DLD1 (cell line): Measurements from ENCODE around the gene ANKRD13B.

Source experiments
- in situ Hi-C: cut with HindIII; loops from 2 replicates; pipeline ENCODE4 v1.10.0; 2017; ENCODE audit warnings: low sequenced_read_pairs

ANKRD13B gene

GRCh38 chr17:29615492-29616299, 22.8 kb downstream of the ANKRD13B start:
- in situ Hi-C loops: no loop called here

DNA sequence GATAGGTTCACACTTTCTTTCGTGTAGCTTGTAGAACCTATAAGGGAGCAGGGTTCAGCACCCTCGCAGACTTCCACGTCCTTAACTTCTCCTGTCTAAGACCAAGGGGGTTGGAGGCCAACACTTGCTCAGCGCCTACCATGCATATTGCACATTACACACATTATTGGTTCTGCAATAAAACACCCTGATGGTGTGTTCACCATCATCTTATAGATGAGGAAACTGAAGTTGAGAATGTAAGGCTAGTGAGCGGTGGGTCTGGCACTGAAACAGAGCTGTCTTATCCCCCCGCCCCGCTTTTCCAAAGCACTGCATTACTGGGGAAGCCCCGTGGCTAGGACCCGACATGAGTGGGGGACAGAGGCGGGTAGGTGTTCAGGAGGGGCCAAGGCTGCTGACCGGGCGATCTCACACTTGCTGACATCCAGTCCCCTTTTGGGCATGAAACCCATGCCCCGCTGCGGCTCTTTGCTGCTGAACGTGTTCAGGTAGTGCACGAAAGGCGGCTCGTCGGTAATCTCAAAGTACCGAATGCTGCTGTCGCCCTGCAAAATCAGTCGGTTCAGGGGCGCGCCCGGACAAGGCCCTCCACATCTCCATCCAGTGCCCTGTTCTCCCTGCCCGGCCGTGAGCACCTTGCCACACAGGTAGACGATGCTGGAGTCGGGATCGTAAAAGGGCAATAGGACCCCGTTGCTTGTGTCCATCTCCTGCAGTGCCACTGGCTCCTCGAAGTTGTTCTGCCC, 23.5 kb downstream of the ANKRD13B start:
- in situ Hi-C loops: no loop called here

DNA sequence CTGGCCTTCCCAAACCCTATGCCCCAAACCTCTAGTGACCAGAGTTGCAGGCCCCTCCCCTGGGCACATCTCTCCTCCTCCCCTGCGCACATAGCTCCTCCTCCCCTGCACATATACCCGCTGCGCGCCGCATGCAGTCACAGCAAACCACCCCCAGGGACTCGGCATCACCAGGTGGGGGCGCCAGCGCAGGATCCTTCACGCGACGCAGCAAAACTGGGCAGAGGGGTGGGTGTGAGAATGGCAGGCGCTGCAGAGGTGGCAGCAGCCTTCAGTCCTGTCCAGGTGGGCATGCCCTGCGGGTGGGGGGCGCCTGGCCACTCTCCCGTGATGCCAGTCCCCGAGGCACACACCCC, 24.2 kb downstream of the ANKRD13B start:
- in situ Hi-C loops: no loop called here

DNA sequence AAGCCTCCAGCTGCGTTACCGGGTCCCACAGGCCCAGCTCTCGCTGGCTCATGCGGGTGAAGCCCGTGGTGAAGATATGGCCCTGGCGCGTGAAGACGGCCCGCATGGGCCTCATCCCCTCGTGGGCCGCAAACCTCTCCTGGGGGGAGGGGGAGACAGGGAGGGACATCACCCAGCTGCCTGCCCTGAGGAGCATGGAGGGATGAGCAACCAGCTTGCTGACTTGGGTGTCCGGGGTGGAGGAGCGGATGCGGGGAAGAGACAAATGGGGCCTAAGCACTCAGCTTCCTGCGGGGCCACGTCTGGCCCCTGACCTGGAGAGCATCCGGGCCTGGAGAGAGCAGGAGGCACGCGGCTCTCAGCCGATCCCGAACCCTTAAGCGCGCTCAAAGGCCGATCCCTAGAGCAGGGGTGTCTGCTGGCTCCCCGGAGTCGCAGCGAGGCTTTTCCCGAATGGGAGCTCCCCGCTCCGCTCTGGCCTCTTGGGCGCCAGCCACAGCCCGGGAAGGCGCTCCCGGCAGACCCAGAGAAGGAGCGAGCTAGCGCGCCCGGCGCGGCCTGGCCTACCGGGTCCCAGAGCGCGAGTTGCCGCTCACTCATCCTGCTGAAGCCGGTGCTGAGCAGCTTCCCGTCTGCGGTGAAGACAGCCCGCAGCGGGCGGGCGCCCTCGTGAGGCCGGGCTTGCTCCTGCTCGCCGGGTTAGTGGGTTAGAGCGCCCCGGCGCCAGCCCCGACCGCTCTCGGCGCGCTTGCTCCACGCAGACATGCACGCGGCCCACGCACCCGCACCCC, 24.7 kb downstream of the ANKRD13B start:
- in situ Hi-C loops: no loop called here

- in situ Hi-C loops: no loop called here
Measured at GRCh38 chr17:29618272-29619065, 25.5 kb downstream of the ANKRD13B start.

DNA sequence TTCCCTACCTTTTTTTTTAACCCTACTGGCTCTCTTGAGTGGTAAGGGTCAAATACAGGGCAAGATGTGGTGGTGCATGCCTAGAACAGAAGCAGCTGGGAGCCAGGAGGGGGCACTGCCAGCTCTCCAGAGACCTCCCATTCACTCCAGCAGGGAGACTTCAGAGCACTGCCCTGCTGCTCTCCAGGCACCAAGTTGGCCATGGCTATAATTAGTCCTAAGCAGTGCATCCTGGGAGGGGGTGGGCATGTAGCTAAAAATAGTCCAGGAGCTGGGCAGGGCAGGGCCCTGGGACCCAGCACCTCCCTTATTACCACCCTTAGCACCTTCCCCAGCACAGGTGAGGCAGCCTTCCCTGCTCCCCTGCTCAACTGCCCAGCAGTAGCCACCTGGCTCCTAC, 26.3 kb downstream of the ANKRD13B start:
- in situ Hi-C loops: no loop called here

DNA sequence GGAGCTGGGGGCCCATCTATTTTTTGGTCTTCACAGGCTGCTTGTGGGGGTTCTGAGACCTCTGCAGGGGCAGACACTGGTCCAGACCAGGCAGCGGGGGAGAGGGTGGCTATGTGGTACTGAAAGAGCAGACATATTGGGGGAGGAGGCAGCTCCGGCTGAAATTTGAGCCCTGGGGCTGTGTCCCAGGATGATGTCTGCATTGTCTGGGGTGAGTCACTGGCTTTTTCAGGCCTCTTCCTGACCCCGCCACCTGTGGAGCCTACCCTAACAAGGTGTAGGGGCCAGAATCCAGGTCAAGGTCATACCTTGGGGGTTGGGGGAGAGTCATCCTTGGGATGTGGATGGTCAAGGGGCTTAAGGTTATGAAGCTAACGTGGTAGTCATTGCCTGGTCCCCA, 27.3 kb downstream of the ANKRD13B start:
- in situ Hi-C loops: no loop called here

DNA sequence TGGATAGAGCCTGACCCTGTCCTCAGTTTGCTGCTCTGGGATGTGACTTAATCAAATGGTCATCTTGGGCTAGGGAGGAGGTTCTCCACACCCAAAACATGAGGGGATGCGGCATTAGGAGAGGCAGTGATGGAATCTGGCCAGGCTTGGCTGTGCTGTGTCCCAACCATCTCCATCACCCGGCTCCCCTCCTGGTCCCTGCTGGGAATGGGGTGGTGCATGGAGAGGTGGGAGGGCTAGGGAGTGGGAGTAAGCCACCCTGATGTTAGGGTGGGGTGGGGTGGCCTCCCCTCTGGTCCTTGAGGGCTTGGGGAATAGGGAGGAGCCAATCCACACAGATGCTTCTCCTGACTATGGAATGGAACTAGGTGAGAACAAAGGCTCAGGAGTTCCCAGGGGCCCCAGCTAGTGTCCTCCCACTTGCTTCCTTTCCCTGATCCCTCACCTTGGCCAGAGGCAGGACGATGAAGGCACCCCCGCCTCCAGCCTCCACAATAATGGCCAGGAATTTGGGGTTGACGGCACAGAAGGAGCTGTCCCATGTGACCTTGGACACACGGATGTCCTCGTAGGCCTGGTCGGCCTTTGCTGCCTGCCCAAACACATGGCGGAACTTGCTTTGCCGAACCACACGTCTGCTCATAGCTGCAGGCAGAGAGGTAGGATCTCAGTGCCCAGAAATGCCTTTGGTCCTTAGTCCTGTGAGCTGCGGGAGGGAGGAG, 28.0 kb downstream of the ANKRD13B start:
- in situ Hi-C loops: no loop called here

- in situ Hi-C loops: no loop called here
Measured at GRCh38 chr17:29621751-29622194, 28.8 kb downstream of the ANKRD13B start.

GRCh38 chr17:29622337-29623282, 29.7 kb downstream of the ANKRD13B start, which contains the start of gene CORO6:
TSS of gene CORO6 (minus strand) at chr17:29622912. CDS start at chr17:29621421, 1,491 bp downstream.
- in situ Hi-C loops: no loop called here

- in situ Hi-C loops: no loop called here
Measured at GRCh38 chr17:29623283-29623647, 30.3 kb downstream of the ANKRD13B start.

DNA sequence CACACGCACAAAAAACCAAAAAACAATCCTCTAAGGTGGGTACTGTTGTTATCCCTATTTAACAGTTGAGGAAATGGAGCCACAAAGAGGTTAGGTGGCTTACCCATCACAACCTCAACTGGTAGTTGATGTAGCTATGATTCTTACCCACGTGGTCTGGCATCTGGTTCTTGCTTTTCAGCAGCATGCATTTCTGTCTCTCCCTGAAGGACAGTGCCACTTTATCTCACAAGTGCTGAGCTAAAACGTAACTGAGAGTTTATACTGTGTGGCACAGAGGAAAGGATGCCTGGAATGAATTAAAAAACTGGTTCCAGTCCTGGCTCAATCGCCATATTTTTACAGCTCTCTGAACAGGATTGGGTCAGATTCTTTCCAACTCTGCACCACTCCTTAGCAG, 31.7 kb downstream of the ANKRD13B start:
- in situ Hi-C loops: no loop called here

GRCh38 chr17:29625037-29625750, 32.3 kb downstream of the ANKRD13B start:
- in situ Hi-C loops: no loop called here

GRCh38 chr17:29627951-29628350, 35.0 kb downstream of the ANKRD13B start:
- in situ Hi-C loops: no loop called here

- in situ Hi-C loops: no loop called here
Measured at GRCh38 chr17:29628644-29629043, 35.7 kb downstream of the ANKRD13B start.

DNA sequence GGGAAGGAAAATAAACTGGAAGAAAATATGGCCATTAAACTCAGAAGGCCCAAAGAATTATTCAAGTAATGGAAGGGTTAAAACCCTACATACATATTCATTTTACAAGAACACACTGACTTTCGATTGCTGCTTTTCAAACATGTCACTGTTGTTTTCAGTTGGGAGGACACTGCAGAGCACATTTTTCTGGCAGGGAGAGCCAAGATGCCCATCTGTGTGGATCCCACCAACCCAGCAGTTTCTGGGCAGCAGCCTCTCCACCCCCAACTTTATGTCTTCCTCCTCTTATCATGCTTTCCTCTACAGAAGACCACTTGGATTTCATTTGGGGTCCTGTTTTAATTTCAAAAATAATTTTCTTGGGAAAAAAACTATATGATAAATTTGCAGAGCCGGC, 36.9 kb downstream of the ANKRD13B start:
- in situ Hi-C loops: no loop called here

DNA sequence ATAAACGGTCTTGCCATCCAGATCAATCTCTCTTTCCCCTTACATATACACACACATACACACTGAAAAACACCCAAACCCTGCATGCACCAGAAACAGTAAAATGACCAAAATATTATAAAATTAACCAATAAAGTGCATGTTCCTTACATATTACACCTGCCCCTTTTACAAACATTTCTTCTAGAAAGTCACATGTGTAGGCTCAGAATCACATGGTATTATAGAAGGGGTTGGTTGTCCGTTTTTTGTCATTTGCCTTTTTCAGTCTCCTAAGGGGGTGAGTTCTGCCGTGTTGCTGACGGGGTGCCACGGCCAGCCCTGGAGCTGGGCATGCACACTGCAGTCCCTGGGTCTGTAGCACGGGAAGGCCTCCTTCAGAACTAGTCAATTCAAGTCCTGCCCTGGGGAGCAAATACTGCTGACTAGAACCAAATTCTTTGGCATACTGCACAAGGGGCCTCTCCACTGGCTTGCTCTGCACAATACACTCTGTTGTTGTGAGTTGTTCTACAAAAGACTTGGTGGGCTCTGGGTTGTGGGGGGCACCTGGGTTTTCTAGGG, 37.8 kb downstream of the ANKRD13B start:
- in situ Hi-C loops: no loop called here

DNA sequence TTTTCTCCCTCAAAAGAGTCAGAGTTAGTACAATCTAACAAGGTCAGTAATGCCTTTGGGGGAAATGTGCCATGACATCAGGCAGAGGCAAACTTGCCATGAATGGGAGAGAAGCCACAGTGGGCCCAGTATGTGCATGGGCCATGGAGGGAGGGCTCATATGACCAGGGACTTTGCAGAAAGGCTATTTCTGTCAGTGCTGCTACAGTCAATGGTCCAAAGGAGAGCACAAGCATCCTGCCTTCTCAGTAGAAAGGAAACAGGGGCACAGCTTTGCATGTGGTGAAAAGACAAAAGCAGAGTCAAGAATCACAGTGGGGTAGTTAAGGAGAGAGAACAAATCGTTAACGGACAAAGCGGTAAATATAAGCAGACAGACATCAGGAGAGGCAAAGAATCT, 41.0 kb downstream of the ANKRD13B start:
- in situ Hi-C loops: no loop called here
